Memory B cell (primary cell): ENCODE results near the gene FAM168B.
"Not testable (repeated sequence)": the region's sequence is repeated elsewhere in the genome, so short reads cannot be mapped to it uniquely, and the experiment has no call there.

Experiments used
- ATAC-seq: fragments of 150-1000 bp; cut with Tn5 transposase; 2 replicates; pipeline ENCODE4 v1.10.0; 2021; ENCODE audit warnings: low read depth, mild to moderate bottlenecking, moderate library complexity
- DNase-seq, 2 donors: peaks; one replicate each; pipeline ENCODE4 v3.0.0; 2022; ENCODE audit warnings: low spot score in 2 of 2
- H3K27ac Mint-ChIP-seq: one replicate; pipeline ENCODE4 v1.8.0; 2022; ENCODE audit warnings: mild to moderate bottlenecking, moderate library complexity, mixed read lengths
- H3K27me3 Mint-ChIP-seq: one replicate; pipeline ENCODE4 v1.8.0; 2022; ENCODE audit warnings: mixed read lengths
- H3K36me3 Mint-ChIP-seq: one replicate; pipeline ENCODE4 v1.8.0; 2022; ENCODE audit warnings: mild to moderate bottlenecking, mixed read lengths
- H3K4me1 Mint-ChIP-seq: one replicate; pipeline ENCODE4 v1.8.0; 2022; ENCODE audit warnings: mixed read lengths
- H3K4me3 Mint-ChIP-seq: one replicate; pipeline ENCODE4 v1.8.0; 2022; ENCODE audit warnings: mild to moderate bottlenecking, moderate library complexity, mixed read lengths
- H3K9me3 Mint-ChIP-seq: one replicate; pipeline ENCODE4 v1.8.0; 2022; ENCODE audit warnings: mixed read lengths

Gene FAM168B

DNA sequence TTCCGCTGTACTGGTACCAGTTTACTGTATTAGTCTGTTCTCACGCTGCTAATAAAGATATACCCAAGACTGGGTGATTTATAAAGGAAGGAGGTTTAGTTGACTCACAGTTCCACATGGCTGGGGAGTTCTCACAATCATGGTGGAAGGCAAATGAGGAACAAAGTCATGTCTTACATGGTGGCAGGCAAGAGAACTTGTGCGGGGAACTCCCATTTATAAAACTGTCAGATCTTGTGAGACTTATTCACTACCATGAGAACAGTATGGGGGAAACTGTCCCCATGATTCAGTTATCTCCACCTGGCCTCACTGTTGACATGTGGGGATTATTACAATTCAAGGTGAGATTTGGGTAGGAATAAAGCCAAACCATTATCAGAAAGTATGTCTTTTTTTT lies 21.7 kb upstream of the FAM168B start:
- H3K4me3 Mint-ChIP-seq, H3K27me3 Mint-ChIP-seq, ATAC-seq, H3K9me3 Mint-ChIP-seq, H3K27ac Mint-ChIP-seq, DNase-seq: not testable (repeated sequence)
- H3K4me1 Mint-ChIP-seq, result peaks cover 22% of the 10 kb centered on the region
- H3K36me3 Mint-ChIP-seq, result peaks cover 33% of the 10 kb centered on the region

DNA sequence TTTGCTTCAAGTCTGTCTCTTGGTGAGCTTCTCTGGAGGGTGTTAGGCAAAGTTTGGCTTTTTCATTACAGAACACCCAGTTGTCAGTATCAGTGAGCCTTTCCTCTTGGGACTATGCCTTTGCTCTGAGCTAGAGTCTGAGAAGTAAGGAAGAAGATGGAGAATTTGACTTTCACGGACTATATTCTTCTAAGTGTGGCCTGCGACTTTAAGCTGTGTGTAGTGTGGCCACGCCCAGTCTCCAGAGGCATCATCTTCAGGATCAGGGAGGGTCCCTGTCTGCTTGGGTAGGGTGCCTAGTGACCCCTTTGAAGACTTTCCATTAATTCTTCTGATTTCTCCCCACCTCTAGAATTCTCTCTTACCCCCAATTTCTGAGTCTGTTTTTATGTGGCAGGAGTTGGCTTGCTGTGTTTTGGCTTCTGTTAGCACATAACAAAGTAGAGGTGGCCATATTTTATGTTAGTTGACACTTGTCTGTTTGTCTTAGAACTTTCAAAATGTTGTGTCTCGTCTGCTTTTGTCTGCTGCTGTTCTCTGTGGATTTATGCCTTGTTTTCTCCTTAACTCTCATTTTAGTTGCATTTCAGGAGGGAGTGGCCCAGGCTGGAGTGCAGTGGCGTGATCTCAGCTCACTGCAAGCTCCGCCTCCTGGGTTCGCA lies 20.4 kb upstream of the FAM168B start:
- Mint-ChIP-seq H3K4me3 (no peak overlapping the region), H3K4me1 (peaks cover 16% of the 10 kb centered on the region), H3K27ac (peak overlapping the region; percentile 67), H3K27me3 (no peaks in the 10 kb centered on the region), H3K9me3 (peaks cover 6% of the 10 kb centered on the region), H3K36me3 (peaks cover 33% of the 10 kb centered on the region)
- no peak for DNase-seq
- no peak for ATAC-seq

- no peaks in the 10 kb centered on the region for H3K27me3 Mint-ChIP-seq
- H3K36me3 Mint-ChIP-seq, result peaks cover 33% of the 10 kb centered on the region
- DNase-seq (no peak), ATAC-seq (no peak)
- peaks cover 16% of the 10 kb centered on the region for H3K4me1 Mint-ChIP-seq
- peaks cover 6% of the 10 kb centered on the region for H3K9me3 Mint-ChIP-seq
- no peak overlapping the region for H3K4me3 Mint-ChIP-seq
- H3K27ac Mint-ChIP-seq, result no peak overlapping the region
Observed at GRCh38 chr2:131112529-131112928, 19.3 kb upstream of the FAM168B start.

DNA sequence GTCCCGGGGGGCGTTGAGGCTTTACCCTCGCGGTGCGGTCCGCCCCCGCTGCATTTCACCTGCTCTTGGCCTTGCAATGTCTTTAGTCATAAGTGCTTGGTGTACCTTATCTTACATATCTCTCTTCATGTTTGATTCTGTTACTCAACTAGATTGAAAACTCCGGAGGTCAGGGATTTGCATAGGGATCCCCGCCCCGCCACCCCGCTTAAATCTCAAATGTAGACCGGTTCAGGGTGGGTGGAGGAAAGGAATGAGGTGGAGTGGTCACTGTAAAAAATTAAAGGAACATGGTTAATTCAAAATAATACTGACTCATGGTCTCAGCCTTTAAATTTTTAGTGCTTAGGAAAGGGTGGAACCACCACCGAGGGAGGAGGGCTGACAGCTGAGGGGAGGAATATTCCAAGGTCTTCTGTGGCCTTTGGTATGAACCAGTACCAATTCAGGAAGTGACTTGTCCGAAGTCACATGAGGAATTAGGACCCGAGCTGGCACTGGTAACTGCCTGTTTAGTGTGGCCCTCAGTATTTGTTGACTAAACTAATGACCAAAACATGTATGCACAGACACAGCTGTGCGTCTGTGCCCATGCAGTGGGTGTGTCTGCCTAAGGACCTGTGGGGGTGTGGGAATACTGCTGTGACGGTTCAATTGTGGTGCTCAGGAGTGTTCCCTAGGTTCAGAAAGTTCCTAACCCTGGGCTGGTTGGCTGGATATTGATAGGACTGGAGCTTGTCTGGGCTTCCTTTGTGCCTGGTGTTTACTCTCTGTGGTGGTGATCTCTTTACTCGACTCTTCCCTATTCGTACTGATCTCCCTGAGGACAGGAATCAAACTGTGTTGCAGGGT lies 12.9 kb upstream of the FAM168B start:
- peaks cover 22% of the 10 kb centered on the region for H3K4me1 Mint-ChIP-seq
- H3K9me3 Mint-ChIP-seq, result no peaks in the 10 kb centered on the region

GRCh38 chr2:131105156-131105949 lies 12.1 kb upstream of the FAM168B start, which contains the start of gene PLEKHB2:
Gene PLEKHB2 (plus strand): TSS chr2:131105336. CDS start chr2:131120942, 15,606 bp downstream.
- peak; percentile 84 for ATAC-seq
- Mint-ChIP-seq H3K4me1 (peaks cover 22% of the 10 kb centered on the region), H3K4me3 (peak within 1 kb of the TSS; percentile 97), H3K9me3 (no peaks in the 10 kb centered on the region), H3K36me3 (peaks cover 3% of the 10 kb centered on the region), H3K27me3 (no peaks in the 10 kb centered on the region), H3K27ac (peak within 1 kb of the TSS; percentile 95)
- peak; percentile 95 to 98 for DNase-seq

More for the DNA sequence above, 12.9 kb upstream of the FAM168B start:
- DNase-seq (no peak), ATAC-seq (peak; percentile 10)
- peaks cover 5% of the 10 kb centered on the region for H3K36me3 Mint-ChIP-seq
- no peaks in the 10 kb centered on the region for H3K27me3 Mint-ChIP-seq
- H3K27ac Mint-ChIP-seq, result peak overlapping the region; percentile 95
- peak overlapping the region; percentile 97 for H3K4me3 Mint-ChIP-seq

DNA sequence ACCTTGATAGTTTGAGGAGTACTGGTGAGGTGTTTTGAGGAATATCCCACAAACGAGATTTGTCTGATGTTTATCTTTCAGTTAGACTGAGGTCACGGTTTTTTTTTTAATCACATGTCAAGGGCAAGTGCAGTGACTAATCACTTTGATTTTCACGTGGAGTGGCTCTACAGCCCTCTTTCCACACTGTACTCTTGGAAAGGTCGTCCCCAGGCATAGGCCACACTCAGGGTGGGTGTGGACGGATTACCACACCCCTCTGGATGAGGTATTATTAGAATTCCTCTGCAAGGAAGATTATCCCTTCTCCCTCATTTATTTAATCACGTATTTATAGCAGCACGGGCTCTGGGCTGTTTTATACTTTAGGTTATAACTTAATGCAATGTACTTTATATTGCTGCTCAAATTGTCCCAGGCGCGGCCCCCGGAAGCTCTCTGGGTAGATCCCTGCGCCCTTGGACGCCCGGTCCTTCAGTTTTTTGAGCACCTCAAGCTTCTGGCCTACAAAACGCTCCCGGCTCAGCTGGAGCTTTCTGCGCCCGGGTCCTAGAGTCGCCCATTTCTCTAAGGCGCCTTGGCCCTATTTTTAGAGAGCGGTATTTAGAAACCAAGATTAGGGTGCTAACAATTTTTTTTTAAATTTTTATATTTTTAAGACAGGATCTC lies 11.4 kb upstream of the FAM168B start:
- H3K27me3 Mint-ChIP-seq, result no peaks in the 10 kb centered on the region
- H3K9me3 Mint-ChIP-seq, result no peaks in the 10 kb centered on the region
- H3K27ac Mint-ChIP-seq, result peak overlapping the region; percentile 95
- peak; percentile 73 for ATAC-seq
- H3K4me1 Mint-ChIP-seq, result peaks cover 22% of the 10 kb centered on the region
- no peak for DNase-seq
- H3K4me3 Mint-ChIP-seq, result peak overlapping the region; percentile 97
- H3K36me3 Mint-ChIP-seq, result no peaks in the 10 kb centered on the region

GRCh38 chr2:131103165-131103564 lies 9.9 kb upstream of the FAM168B start:
- DNase-seq (no peak), ATAC-seq (no peak)
- H3K27me3 Mint-ChIP-seq, result no peaks in the 10 kb centered on the region
- no peak overlapping the region for H3K4me3 Mint-ChIP-seq
- H3K4me1 Mint-ChIP-seq, result peaks cover 22% of the 10 kb centered on the region
- no peaks in the 10 kb centered on the region for H3K36me3 Mint-ChIP-seq
- H3K27ac Mint-ChIP-seq, result no peak overlapping the region
- no peaks in the 10 kb centered on the region for H3K9me3 Mint-ChIP-seq

- H3K27ac Mint-ChIP-seq, result peak overlapping the region; percentile 89
- H3K27me3 Mint-ChIP-seq, result no peaks in the 10 kb centered on the region
- no peaks in the 10 kb centered on the region for H3K36me3 Mint-ChIP-seq
- peaks cover 7% of the 10 kb centered on the region for H3K4me1 Mint-ChIP-seq
- H3K9me3 Mint-ChIP-seq, result no peaks in the 10 kb centered on the region
- H3K4me3 Mint-ChIP-seq, result peak overlapping the region; percentile 90
- ATAC-seq (no peak), DNase-seq (no peak)
Observed at GRCh38 chr2:131094463-131095281, 1.4 kb upstream of the FAM168B start.

DNA sequence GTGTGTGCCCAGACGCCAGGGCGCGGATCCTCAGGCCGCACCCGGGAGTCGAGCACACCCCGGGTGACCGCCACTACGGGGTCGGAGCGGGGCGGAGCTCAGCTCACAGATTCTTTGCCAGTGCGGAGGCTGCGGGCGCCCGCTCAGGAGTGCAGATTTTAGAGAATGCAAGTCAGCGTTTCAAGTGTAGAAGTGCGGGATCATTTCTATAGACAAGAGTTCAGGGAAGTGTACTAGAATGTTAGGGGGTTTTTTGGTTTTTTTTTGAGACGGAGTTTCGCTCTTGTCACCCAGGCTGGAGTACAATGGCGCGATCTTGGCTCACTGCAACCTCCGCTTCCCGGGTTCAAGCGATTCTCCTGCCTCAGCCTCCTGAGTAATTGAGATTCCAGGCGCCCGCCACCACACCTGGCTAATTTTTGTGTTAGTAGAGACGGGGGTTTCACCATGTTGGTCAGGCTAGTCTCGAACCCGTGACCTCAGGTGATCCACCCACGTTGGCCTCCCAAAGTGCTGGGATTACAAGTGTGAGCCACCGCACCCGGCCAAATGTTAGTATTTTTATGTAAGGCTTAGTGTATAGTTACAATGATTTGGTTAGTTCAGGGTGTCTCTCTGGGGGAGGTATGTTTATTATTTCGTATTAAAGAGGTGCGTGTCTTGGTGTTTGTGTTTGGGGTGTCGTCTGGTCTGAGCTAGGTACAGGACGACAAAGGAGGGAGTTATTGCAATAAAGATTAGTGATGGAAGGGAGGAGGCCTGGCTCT lies 619 bp upstream of the FAM168B start:
- ATAC-seq (peak; percentile 70), DNase-seq (no peak)
- no peaks in the 10 kb centered on the region for H3K36me3 Mint-ChIP-seq
- peak overlapping the region; percentile 89 for H3K27ac Mint-ChIP-seq
- H3K4me1 Mint-ChIP-seq, result peaks cover 7% of the 10 kb centered on the region
- H3K27me3 Mint-ChIP-seq, result no peaks in the 10 kb centered on the region
- H3K4me3 Mint-ChIP-seq, result peak overlapping the region; percentile 90
- no peaks in the 10 kb centered on the region for H3K9me3 Mint-ChIP-seq

DNA sequence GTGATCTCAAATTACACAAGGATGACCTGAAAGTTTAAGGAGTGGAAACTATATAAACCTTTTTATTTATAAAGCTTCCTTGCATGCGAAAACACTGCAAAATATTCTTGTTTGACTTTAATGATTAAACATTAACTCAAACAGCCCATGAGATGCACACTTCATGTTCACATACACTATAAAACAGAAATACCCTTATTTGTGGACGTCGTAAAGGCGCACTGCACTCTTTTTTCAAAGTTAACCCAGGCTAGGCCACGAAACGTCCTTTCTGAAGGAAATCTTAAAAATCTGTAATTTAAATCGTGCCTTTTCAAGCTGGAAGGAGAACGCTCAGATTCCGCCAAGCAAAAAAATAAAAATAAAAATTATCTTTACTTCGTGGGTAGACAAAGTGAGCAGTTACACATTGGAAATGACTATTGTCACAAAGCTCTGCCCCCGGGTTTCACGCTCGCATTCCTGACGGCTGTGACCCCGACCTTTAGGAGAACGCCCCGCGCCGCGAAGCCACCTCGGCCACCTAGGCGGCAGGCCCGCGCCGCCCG lies 728 bp downstream of the FAM168B start:
- H3K27ac Mint-ChIP-seq, result peak overlapping the region; percentile 89
- no peak for DNase-seq

GRCh38 chr2:131085646-131086045 lies 7.6 kb downstream of the FAM168B start:
- H3K36me3 Mint-ChIP-seq, result peaks cover 27% of the 10 kb centered on the region
- H3K27ac Mint-ChIP-seq, result no peak overlapping the region
- H3K4me1 Mint-ChIP-seq, result peaks cover 15% of the 10 kb centered on the region
- DNase-seq, result no peak
- no peak for ATAC-seq
- H3K4me3 Mint-ChIP-seq, result no peak overlapping the region
- no peaks in the 10 kb centered on the region for H3K9me3 Mint-ChIP-seq
- H3K27me3 Mint-ChIP-seq, result no peaks in the 10 kb centered on the region

More for the DNA sequence above, 728 bp downstream of the FAM168B start:
- H3K36me3 Mint-ChIP-seq, result peaks cover 5% of the 10 kb centered on the region
- peaks cover 10% of the 10 kb centered on the region for H3K4me1 Mint-ChIP-seq
- peak overlapping the region; percentile 73 for H3K4me3 Mint-ChIP-seq
- ATAC-seq, result no peak
- H3K9me3 Mint-ChIP-seq, result no peaks in the 10 kb centered on the region
- no peaks in the 10 kb centered on the region for H3K27me3 Mint-ChIP-seq

DNA sequence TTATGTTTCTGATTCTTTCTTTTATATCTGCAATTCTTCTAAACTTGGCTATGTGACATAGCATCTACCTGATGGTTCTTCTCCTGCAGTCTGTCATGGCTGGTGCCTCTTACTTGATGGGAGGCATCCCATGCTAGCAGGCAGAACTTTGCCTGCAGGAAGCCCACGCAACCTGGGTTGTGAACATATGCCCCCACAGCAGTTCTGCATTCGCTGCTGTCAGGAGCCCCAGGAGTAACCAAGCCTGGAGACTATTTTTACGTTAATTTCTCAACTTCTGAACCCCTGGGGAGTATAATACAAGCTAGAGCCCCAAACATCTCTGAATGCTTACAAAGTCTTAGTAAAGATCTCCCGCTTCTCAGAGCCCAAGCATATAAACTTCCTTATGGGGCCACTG lies 12.1 kb downstream of the FAM168B start:
- ATAC-seq (no peak), DNase-seq (no peak)
- peaks cover 30% of the 10 kb centered on the region for H3K36me3 Mint-ChIP-seq
- no peaks in the 10 kb centered on the region for H3K9me3 Mint-ChIP-seq
- no peaks in the 10 kb centered on the region for H3K27me3 Mint-ChIP-seq
- H3K4me3 Mint-ChIP-seq, result no peak overlapping the region
- H3K4me1 Mint-ChIP-seq, result peaks cover 24% of the 10 kb centered on the region
- peak overlapping the region; percentile 21 for H3K27ac Mint-ChIP-seq
